Astrocyte (in vitro differentiated cells and primary cell): Measurements from ENCODE around the gene ZSCAN25. TPM values are rescaled to one million over a fixed set of nuclear protein-coding genes. Genes with fewer than 3 reads are reported as not detected.

Experiments used
- DNase-seq: peaks from one replicate; pipeline ENCODE4 v3.0.0-alpha.2; 2010; ENCODE audit warnings: low read depth
- FAIRE-seq: peaks from 2 replicates; lab custom pipeline; 2011; peaks lifted over from hg19 to GRCh38; lab: Jason Lieb, UNC
- H2AFZ ChIP-seq: 2 replicates; pipeline ENCODE4 v1.6.0; 2012; ENCODE audit warnings: low read depth, low read length, inconsistent platforms
- H3K27ac ChIP-seq: 2 replicates; pipeline ENCODE4 v1.5.1; 2011; ENCODE audit warnings: low read depth, low read length, inconsistent platforms
- H3K27me3 ChIP-seq: 2 replicates; pipeline ENCODE4 v1.6.0; 2011; ENCODE audit warnings: low read length, inconsistent platforms; ENCODE audit not compliant: insufficient read depth
- H3K36me3 ChIP-seq: 2 replicates; pipeline ENCODE4 v1.5.1; 2011; ENCODE audit warnings: low read length, inconsistent platforms; ENCODE audit not compliant: insufficient read depth
- H3K4me1 ChIP-seq: 2 replicates; pipeline ENCODE4 v1.5.1; 2011; ENCODE audit warnings: low read length, inconsistent platforms; ENCODE audit not compliant: insufficient read depth
- H3K4me2 ChIP-seq: 2 replicates; pipeline ENCODE4 v1.6.0; 2012; ENCODE audit warnings: low read length, inconsistent platforms
- H3K4me3 ChIP-seq: 2 replicates; pipeline ENCODE4 v1.5.1; 2011; ENCODE audit warnings: low read depth, mild to moderate bottlenecking, low read length, inconsistent platforms; ENCODE audit not compliant: insufficient read depth
- H3K79me2 ChIP-seq: 2 replicates; pipeline ENCODE4 v1.6.0; 2012; ENCODE audit warnings: mild to moderate bottlenecking, low read length, inconsistent platforms; ENCODE audit not compliant: insufficient read depth
- H3K9ac ChIP-seq: 2 replicates; pipeline ENCODE4 v1.6.0; 2012; ENCODE audit warnings: mild to moderate bottlenecking, low read length, inconsistent platforms
- H3K9me3 ChIP-seq: 2 replicates; pipeline ENCODE4 v1.5.1; 2012; ENCODE audit warnings: low read depth, mild to moderate bottlenecking, low read length, inconsistent platforms; ENCODE audit not compliant: insufficient read depth
- H4K20me1 ChIP-seq: 2 replicates; pipeline ENCODE4 v1.6.0; 2012; ENCODE audit warnings: low read length, inconsistent platforms; ENCODE audit not compliant: insufficient read depth
- H3K27ac Mint-ChIP-seq: one replicate; pipeline ENCODE4 v1.8.0; 2021; ENCODE audit warnings: mild to moderate bottlenecking, mixed read lengths; ENCODE audit not compliant: unreplicated experiment
- H3K27me3 Mint-ChIP-seq: one replicate; pipeline ENCODE4 v1.8.0; 2021; ENCODE audit warnings: low read depth, mixed read lengths; ENCODE audit not compliant: unreplicated experiment
- H3K36me3 Mint-ChIP-seq: one replicate; pipeline ENCODE4 v1.8.0; 2021; ENCODE audit warnings: low read depth, mixed read lengths; ENCODE audit not compliant: unreplicated experiment
- H3K4me1 Mint-ChIP-seq: one replicate; pipeline ENCODE4 v1.8.0; 2021; ENCODE audit warnings: low read depth, mixed read lengths; ENCODE audit not compliant: unreplicated experiment
- H3K4me3 Mint-ChIP-seq: one replicate; pipeline ENCODE4 v1.8.0; 2021; ENCODE audit warnings: mild to moderate bottlenecking, moderate library complexity, mixed read lengths; ENCODE audit not compliant: unreplicated experiment
- H3K9me3 Mint-ChIP-seq: one replicate; pipeline ENCODE4 v1.8.0; 2021; ENCODE audit warnings: mild to moderate bottlenecking, mixed read lengths; ENCODE audit not compliant: unreplicated experiment
- EZH2 ChIP-seq: IDR thresholded peaks from 2 replicates; pipeline ENCODE4 v1.6.1; 2012; ENCODE audit warnings: mild to moderate bottlenecking, low read length, inconsistent platforms; ENCODE audit not compliant: insufficient read depth
- total RNA-seq: library from RNA; stranded (reverse); gene quantifications from 2 replicates; pipeline ENCODE4 v1.2.1, GENCODE V29; 2021
- TF ChIP-seq, protein P1 (sequence below): IDR thresholded peaks from 2 replicates; pipeline ENCODE4 v1.5.1; 2011; ENCODE audit warnings: low read depth, mild to moderate bottlenecking, inconsistent platforms, low read length, moderate library complexity; ENCODE audit not compliant: insufficient read depth

ZSCAN25 gene
- total RNA-seq, 1 donor from 2014 or later = 14.6 TPM

DNA sequence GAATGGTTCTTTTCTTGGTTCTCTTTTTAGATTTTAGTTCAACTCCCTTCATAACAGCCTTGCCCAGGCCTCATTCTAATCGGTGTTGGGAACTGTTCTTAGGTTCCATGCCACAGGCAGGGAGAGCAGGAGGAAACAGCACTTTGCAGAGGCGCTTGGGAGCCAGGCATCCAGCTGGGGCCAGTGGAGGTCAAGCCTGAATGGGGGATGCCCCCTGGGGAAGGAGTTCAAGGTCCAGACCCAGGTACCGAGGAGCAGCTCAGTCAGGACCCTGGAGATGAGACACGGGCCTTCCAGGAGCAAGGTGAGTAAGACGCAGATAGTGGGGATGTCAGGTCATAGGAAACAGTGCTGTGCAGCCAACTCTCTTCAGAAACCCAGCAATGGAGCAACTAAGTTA is 4.5 kb downstream of the ZSCAN25 start:
- no peaks in the 10 kb centered on the region for H3K27me3 Mint-ChIP-seq
- peaks cover 29% of the 10 kb centered on the region for H3K36me3 Mint-ChIP-seq
- peaks cover 38% of the 10 kb centered on the region for H3K36me3 ChIP-seq
- FAIRE-seq (no peak), DNase-seq (no peak)
- H3K4me3 Mint-ChIP-seq = no peak overlapping the region
- H3K27ac Mint-ChIP-seq = no peak overlapping the region
- no peak overlapping the region for H3K4me2 ChIP-seq
- peaks cover 8% of the 10 kb centered on the region for H3K4me1 ChIP-seq
- no peak overlapping the region for H3K9ac ChIP-seq
- TF ChIP-seq, protein P1, sequence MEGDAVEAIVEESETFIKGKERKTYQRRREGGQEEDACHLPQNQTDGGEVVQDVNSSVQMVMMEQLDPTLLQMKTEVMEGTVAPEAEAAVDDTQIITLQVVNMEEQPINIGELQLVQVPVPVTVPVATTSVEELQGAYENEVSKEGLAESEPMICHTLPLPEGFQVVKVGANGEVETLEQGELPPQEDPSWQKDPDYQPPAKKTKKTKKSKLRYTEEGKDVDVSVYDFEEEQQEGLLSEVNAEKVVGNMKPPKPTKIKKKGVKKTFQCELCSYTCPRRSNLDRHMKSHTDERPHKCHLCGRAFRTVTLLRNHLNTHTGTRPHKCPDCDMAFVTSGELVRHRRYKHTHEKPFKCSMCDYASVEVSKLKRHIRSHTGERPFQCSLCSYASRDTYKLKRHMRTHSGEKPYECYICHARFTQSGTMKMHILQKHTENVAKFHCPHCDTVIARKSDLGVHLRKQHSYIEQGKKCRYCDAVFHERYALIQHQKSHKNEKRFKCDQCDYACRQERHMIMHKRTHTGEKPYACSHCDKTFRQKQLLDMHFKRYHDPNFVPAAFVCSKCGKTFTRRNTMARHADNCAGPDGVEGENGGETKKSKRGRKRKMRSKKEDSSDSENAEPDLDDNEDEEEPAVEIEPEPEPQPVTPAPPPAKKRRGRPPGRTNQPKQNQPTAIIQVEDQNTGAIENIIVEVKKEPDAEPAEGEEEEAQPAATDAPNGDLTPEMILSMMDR = no peak
- no peak for TF ChIP-seq EZH2
- H3K4me1 Mint-ChIP-seq = peaks cover 16% of the 10 kb centered on the region
- H3K9me3 Mint-ChIP-seq = no peaks in the 10 kb centered on the region
- H3K27me3 ChIP-seq = no peaks in the 10 kb centered on the region
- H4K20me1 ChIP-seq = peaks cover 30% of the 10 kb centered on the region
- H3K79me2 ChIP-seq = peaks cover 27% of the 10 kb centered on the region
- no peak overlapping the region for H3K4me3 ChIP-seq
- H3K9me3 ChIP-seq = no peaks in the 10 kb centered on the region
- no peak overlapping the region for H2AFZ ChIP-seq
- no peak overlapping the region for H3K27ac ChIP-seq

DNA sequence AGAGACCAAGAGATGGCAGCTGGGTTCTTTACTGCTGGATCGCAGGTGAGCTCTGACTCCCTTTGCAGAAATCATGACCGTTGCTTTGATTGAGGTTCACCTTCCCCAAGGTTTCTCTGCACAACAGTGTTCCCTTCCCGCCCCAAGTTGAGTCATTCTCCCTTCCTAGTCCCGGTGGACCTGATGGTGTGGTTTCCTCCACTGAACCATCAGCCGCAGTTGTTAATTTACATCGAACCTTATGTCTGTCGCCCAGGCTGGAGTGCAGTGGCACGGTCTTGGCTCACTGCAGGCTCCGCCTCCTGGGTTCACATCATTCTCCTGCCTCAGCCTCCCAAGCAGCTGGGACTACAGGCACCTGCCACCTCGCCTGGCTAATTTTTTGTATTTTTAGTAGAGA is 5.8 kb downstream of the ZSCAN25 start:
- H3K4me3 Mint-ChIP-seq = no peak overlapping the region
- H3K4me2 ChIP-seq = no peak overlapping the region
- H3K9me3 ChIP-seq = no peaks in the 10 kb centered on the region
- no peaks in the 10 kb centered on the region for H3K27me3 Mint-ChIP-seq
- no peak overlapping the region for H3K4me3 ChIP-seq
- peaks cover 30% of the 10 kb centered on the region for H3K36me3 Mint-ChIP-seq
- H4K20me1 ChIP-seq = peaks cover 31% of the 10 kb centered on the region
- no peak for TF ChIP-seq EZH2
- TF ChIP-seq, protein P1 = no peak
- peaks cover 45% of the 10 kb centered on the region for H3K36me3 ChIP-seq
- H3K27ac Mint-ChIP-seq = no peak overlapping the region
- no peak overlapping the region for H3K27ac ChIP-seq
- FAIRE-seq (no peak), DNase-seq (no peak)
- peaks cover 14% of the 10 kb centered on the region for H3K4me1 Mint-ChIP-seq
- H3K9ac ChIP-seq = no peak overlapping the region
- no peak overlapping the region for H2AFZ ChIP-seq
- H3K9me3 Mint-ChIP-seq = no peaks in the 10 kb centered on the region
- peaks cover 18% of the 10 kb centered on the region for H3K79me2 ChIP-seq
- H3K4me1 ChIP-seq = peaks cover 5% of the 10 kb centered on the region
- H3K27me3 ChIP-seq = no peaks in the 10 kb centered on the region

- H3K4me2 ChIP-seq = no peak overlapping the region
- no peak overlapping the region for H3K27ac Mint-ChIP-seq
- peaks cover 4% of the 10 kb centered on the region for H3K4me1 ChIP-seq
- peaks cover 49% of the 10 kb centered on the region for H3K36me3 ChIP-seq
- H3K27ac ChIP-seq = no peak overlapping the region
- H3K27me3 ChIP-seq = no peaks in the 10 kb centered on the region
- H3K9me3 Mint-ChIP-seq = no peaks in the 10 kb centered on the region
- no peaks in the 10 kb centered on the region for H3K9me3 ChIP-seq
- H3K27me3 Mint-ChIP-seq = no peaks in the 10 kb centered on the region
- H4K20me1 ChIP-seq = peaks cover 25% of the 10 kb centered on the region
- FAIRE-seq (no peak), DNase-seq (peak; percentile 13)
- H2AFZ ChIP-seq = no peak overlapping the region
- peaks cover 12% of the 10 kb centered on the region for H3K79me2 ChIP-seq
- peaks cover 28% of the 10 kb centered on the region for H3K36me3 Mint-ChIP-seq
- peaks cover 9% of the 10 kb centered on the region for H3K4me1 Mint-ChIP-seq
- no peak overlapping the region for H3K4me3 Mint-ChIP-seq
- H3K4me3 ChIP-seq = no peak overlapping the region
- H3K9ac ChIP-seq = no peak overlapping the region
- TF ChIP-seq, protein P1 = no peak
- no peak for TF ChIP-seq EZH2
These were observed 6.4 kb downstream of the ZSCAN25 start for GRCh38 chr7:99623091-99623693.
